ENCODE results near the gene STARD8.

DNA sequence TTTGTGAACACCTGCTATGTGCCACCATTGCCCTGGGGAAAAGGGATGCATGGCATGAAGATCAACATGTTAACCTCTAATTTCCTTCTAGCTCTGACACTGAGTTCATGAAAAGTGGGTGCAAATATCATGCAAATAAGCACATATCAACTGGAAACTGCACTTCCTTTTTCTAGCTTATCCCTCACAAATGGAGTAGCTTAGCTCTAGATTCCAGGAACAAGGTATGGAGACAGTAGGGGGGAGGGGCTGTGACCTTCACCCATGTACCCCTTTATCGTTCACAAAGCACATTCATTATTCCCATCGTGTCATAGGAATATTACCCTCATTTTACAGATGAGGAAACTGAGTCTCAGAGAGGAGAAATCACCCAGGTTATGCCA lies 37.4 kb downstream of the STARD8 start:
- TF ChIP-seq PPARA (CRISPR knock-in tag; IDR thresholded peaks at IDR 0.05; ENCODE audit: borderline replicate concordance) (no peak), ZFP30 (CRISPR knock-in tag; IDR thresholded peaks at IDR 0.05) (no peak), GLIS3 (CRISPR knock-in tag; IDR thresholded peaks at IDR 0.05) (no peak), ZNF8 (CRISPR knock-in tag; IDR thresholded peaks at IDR 0.05) (no peak), RARB (CRISPR knock-in tag; IDR thresholded peaks at IDR 0.05) (no peak), TOX (CRISPR knock-in tag; IDR thresholded peaks at IDR 0.05; ENCODE audit: borderline replicate concordance) (no peak), CSDC2 (CRISPR knock-in tag; IDR thresholded peaks at IDR 0.05) (no peak), ZFP3 (CRISPR knock-in tag; IDR thresholded peaks at IDR 0.05) (no peak), SNAI2 (CRISPR knock-in tag; IDR thresholded peaks at IDR 0.05) (no peak)
- TF ChIP-seq, protein P1, sequence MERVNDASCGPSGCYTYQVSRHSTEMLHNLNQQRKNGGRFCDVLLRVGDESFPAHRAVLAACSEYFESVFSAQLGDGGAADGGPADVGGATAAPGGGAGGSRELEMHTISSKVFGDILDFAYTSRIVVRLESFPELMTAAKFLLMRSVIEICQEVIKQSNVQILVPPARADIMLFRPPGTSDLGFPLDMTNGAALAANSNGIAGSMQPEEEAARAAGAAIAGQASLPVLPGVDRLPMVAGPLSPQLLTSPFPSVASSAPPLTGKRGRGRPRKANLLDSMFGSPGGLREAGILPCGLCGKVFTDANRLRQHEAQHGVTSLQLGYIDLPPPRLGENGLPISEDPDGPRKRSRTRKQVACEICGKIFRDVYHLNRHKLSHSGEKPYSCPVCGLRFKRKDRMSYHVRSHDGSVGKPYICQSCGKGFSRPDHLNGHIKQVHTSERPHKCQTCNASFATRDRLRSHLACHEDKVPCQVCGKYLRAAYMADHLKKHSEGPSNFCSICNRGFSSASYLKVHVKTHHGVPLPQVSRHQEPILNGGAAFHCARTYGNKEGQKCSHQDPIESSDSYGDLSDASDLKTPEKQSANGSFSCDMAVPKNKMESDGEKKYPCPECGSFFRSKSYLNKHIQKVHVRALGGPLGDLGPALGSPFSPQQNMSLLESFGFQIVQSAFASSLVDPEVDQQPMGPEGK (CRISPR knock-in tag; IDR thresholded peaks at IDR 0.05; ENCODE audit: borderline replicate concordance), result no peak
- TF ChIP-seq, protein P2, sequence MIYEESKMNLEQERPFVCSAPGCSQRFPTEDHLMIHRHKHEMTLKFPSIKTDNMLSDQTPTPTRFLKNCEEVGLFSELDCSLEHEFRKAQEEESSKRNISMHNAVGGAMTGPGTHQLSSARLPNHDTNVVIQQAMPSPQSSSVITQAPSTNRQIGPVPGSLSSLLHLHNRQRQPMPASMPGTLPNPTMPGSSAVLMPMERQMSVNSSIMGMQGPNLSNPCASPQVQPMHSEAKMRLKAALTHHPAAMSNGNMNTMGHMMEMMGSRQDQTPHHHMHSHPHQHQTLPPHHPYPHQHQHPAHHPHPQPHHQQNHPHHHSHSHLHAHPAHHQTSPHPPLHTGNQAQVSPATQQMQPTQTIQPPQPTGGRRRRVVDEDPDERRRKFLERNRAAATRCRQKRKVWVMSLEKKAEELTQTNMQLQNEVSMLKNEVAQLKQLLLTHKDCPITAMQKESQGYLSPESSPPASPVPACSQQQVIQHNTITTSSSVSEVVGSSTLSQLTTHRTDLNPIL (CRISPR knock-in tag; IDR thresholded peaks at IDR 0.05; ENCODE audit: low read depth), result no peak
- TF ChIP-seq, protein P3, sequence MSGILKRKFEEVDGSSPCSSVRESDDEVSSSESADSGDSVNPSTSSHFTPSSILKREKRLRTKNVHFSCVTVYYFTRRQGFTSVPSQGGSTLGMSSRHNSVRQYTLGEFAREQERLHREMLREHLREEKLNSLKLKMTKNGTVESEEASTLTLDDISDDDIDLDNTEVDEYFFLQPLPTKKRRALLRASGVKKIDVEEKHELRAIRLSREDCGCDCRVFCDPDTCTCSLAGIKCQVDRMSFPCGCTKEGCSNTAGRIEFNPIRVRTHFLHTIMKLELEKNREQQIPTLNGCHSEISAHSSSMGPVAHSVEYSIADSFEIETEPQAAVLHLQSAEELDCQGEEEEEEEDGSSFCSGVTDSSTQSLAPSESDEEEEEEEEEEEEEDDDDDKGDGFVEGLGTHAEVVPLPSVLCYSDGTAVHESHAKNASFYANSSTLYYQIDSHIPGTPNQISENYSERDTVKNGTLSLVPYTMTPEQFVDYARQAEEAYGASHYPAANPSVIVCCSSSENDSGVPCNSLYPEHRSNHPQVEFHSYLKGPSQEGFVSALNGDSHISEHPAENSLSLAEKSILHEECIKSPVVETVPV (CRISPR knock-in tag; IDR thresholded peaks at IDR 0.05), result no peak
